Gastrocnemius medialis (tissue), 4 donors: ENCODE measurements around the gene SLC10A2. TPM values are rescaled to one million over a fixed set of nuclear protein-coding genes. Genes with fewer than 3 reads are reported as not detected.

Source experiments
- ATAC-seq, 2 donors: fragments of 150-250 bp; one replicate each; pipeline ENCODE4 v1.9.1; 2016
- DNase-seq, 2 donors: peaks; one replicate each; pipeline ENCODE4 v3.0.0-alpha.2; 2019
- H3K27ac ChIP-seq, 4 donors: fragments of 200-600 bp; sonication (generic); 1 replicate in 1 of 4; 2 replicates in 3 of 4; pipeline ENCODE4 v1.5.1; 2016 to 2018; ENCODE audit warnings: mild to moderate bottlenecking in 2 of 4, moderate library complexity in 1 of 4
- H3K27me3 ChIP-seq, 3 donors: fragments of 200-600 bp; sonication (generic) in 2 of 3; 1 replicate in 1 of 3; 2 replicates in 2 of 3; pipeline versions ENCODE4 v1.5.1 to v1.6.0; 2016 to 2019; ENCODE audit warnings: mild to moderate bottlenecking in 1 of 3, moderate library complexity in 1 of 3
- H3K36me3 ChIP-seq, 2 donors: fragments of 200-600 bp; sonication (generic) in 1 of 2; one replicate each; pipeline ENCODE4 v1.5.1; 2017 to 2018
- H3K4me1 ChIP-seq, 2 donors: fragments of 200-600 bp; sonication (generic) in 1 of 2; one replicate each; pipeline ENCODE4 v1.5.1; 2016 to 2017; ENCODE audit warnings: mild to moderate bottlenecking in 2 of 2
- H3K4me3 ChIP-seq, 4 donors: fragments of 200-600 bp; sonication (generic) in 3 of 4; 1 replicate in 1 of 4; 2 replicates in 3 of 4; pipeline ENCODE4 v1.5.1; 2016 to 2019; ENCODE audit warnings: mild to moderate bottlenecking in 2 of 4
- H3K9me3 ChIP-seq, 3 donors: fragments of 200-600 bp; sonication (generic) in 2 of 3; 1 replicate in 1 of 3; 2 replicates in 2 of 3; pipeline ENCODE4 v1.5.1; 2016 to 2019
- POLR2A ChIP-seq, 2 donors: fragments of 450-650 bp; IDR thresholded peaks; one replicate each; pipeline ENCODE4 v1.6.1; 2017; ENCODE audit warnings: antibody characterized with exemption in 2 of 2, mild to moderate bottlenecking in 2 of 2, moderate library complexity in 2 of 2
- in situ Hi-C, 4 donors: fragments of 200-750 bp; cut with MboI; loops; one replicate each; pipeline versions ENCODE4 v1.15.0 to v1.8.0; 2017; ENCODE audit warnings: low sequenced_read_pairs in 4 of 4
- intact Hi-C: fragments of 100-400 bp; cut with DNase I; formaldehyde crosslinking; loops from one replicate; pipeline ENCODE4 v1.15.1; 2023; ENCODE audit warnings: low total_unique reads
- total RNA-seq, 4 donors: library from RNA; depleted of rRNA; stranded (reverse); fragments of >200 nt; gene quantifications; one replicate each; pipeline versions ENCODE4 v1.1.0 to v1.2.3, GENCODE V29; 2016
- TF ChIP-seq, protein P1 (sequence below), 5 experiments: fragments of 450-650 bp in 3 of 5; fragments of 200-600 bp in 2 of 5; sonication (generic) in 2 of 5; IDR thresholded peaks in 4 of 5; conservative IDR thresholded peaks in 1 of 5; 1 replicate in 4 of 5; 2 replicates in 1 of 5; pipeline ENCODE4 v1.5.1; 2016 to 2019; ENCODE audit warnings: antibody characterized with exemption in 5 of 5, mild to moderate bottlenecking in 3 of 5, moderate library complexity in 3 of 5

The SLC10A2 gene
- total RNA-seq, 4 donors from 2014 or later = not detected

GRCh38 chr13:103012646-103013045 is 53.6 kb downstream of the SLC10A2 start:
- ATAC-seq (no peak), DNase-seq (no peak)
- no peaks in the 10 kb centered on the region for H3K36me3 ChIP-seq
- in situ Hi-C loops = no loop called here
- H3K27me3 ChIP-seq = no peaks in the 10 kb centered on the region
- intact Hi-C loops = no loop called here
- H3K27ac ChIP-seq = no peak overlapping the region
- H3K4me1 ChIP-seq = no peaks in the 10 kb centered on the region
- H3K4me3 ChIP-seq = no peak overlapping the region
- TF ChIP-seq, protein P1, sequence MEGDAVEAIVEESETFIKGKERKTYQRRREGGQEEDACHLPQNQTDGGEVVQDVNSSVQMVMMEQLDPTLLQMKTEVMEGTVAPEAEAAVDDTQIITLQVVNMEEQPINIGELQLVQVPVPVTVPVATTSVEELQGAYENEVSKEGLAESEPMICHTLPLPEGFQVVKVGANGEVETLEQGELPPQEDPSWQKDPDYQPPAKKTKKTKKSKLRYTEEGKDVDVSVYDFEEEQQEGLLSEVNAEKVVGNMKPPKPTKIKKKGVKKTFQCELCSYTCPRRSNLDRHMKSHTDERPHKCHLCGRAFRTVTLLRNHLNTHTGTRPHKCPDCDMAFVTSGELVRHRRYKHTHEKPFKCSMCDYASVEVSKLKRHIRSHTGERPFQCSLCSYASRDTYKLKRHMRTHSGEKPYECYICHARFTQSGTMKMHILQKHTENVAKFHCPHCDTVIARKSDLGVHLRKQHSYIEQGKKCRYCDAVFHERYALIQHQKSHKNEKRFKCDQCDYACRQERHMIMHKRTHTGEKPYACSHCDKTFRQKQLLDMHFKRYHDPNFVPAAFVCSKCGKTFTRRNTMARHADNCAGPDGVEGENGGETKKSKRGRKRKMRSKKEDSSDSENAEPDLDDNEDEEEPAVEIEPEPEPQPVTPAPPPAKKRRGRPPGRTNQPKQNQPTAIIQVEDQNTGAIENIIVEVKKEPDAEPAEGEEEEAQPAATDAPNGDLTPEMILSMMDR (IDR thresholded peaks at IDR 0.05 in 4 of 5, conservative IDR thresholded peaks at IDR 0.05 in 1 of 5) = no peak
- TF ChIP-seq POLR2A (IDR thresholded peaks at IDR 0.05) = no peak
- no peaks in the 10 kb centered on the region for H3K9me3 ChIP-seq

DNA sequence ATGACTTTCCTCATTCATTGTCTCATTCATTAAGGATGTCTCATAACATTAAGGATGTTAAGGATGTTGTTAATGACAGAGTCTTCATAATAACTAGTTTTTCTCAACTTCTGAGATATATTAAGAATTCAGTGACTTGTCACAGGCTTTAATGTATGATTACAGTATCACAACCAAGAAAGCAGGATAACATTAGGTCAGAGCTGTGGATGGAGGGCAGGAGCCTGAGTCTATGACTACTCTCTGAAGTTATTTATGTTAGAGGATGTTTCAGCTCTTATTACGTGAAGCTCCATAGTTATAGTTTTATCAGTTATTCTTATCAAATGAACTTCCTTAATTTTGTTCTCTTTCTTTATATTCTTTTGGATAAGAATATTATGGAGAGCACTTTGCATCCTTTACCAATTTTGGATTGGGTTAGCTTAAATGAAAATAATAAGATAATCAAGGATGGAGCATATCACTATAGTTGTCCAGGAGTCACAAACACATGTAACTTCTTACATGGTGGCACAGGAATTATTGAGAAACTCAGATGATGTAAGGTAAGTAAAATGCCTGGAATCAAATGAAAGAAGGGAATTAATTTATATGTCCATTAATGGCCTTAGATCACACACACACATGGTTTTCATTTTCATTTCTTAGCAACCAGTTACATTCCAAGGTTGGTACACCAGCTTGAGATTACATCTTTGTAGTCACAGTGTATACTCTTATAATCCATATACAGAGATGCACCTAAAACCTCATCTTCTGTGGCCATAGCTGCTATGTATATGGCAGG is 57.0 kb downstream of the SLC10A2 start:
- Histone ChIP-seq H3K4me3 (no peak overlapping the region), H3K27ac (no peak overlapping the region), H3K4me1 (no peaks in the 10 kb centered on the region), H3K27me3 (no peaks in the 10 kb centered on the region), H3K9me3 (no peaks in the 10 kb centered on the region), H3K36me3 (no peaks in the 10 kb centered on the region)
- intact Hi-C loops (no loop called here), in situ Hi-C loops (no loop called here)
- ATAC-seq (no peak), DNase-seq (no peak)
- TF ChIP-seq, protein P1 (IDR thresholded peaks at IDR 0.05 in 4 of 5, conservative IDR thresholded peaks at IDR 0.05 in 1 of 5) = no peak
- no peak for TF ChIP-seq POLR2A (IDR thresholded peaks at IDR 0.05)

GRCh38 chr13:103007427-103007762 is 58.8 kb downstream of the SLC10A2 start:
- TF ChIP-seq, protein P1 (IDR thresholded peaks at IDR 0.05 in 4 of 5, conservative IDR thresholded peaks at IDR 0.05 in 1 of 5) = no peak
- no peak for TF ChIP-seq POLR2A (IDR thresholded peaks at IDR 0.05)
- Histone ChIP-seq H3K9me3 (no peaks in the 10 kb centered on the region), H3K27me3 (no peaks in the 10 kb centered on the region), H3K4me1 (no peaks in the 10 kb centered on the region), H3K27ac (no peak overlapping the region), H3K4me3 (no peak overlapping the region), H3K36me3 (no peaks in the 10 kb centered on the region)
- ATAC-seq = no peak
- DNase-seq = no peak
- intact Hi-C loops = no loop called here
- in situ Hi-C loops = no loop called here

DNA sequence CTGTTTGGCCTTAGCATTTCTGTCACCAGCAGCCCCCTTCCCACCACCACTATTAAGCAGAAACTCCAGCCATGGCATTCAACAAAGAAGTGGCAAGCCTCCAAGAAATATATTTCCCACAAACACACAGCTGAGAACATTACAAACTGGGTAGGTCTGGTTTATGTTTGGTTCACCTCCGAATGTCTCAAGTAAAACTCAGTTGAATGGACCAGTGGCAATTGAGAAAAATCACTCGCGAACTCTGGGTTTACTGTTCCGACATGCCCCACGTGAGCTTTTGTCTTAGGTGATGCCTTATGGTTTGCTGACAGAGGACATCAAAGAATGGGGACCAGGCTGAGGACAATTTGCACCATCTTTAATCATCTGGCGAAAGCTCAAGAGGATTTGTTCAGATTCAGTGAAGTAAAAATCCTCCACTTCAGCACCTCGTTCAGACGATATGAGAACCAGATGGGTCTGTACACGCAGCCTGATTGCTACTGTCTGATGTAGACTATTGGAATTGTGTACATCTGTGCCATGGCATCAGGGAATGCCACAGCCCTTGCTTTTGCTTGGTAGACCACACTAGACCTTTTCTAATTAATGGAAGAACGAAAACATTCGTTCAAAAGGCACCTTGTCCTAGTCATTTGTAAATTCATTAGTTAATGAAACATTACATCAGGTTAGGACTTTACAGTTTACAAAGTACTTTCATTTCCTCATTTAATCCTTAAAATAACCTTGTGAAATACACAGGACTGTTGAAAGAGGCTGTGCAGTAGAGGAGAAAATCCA is 59.4 kb downstream of the SLC10A2 start:
- intact Hi-C loops (no loop called here), in situ Hi-C loops (no loop called here)
- Histone ChIP-seq H3K4me3 (no peak overlapping the region), H3K9me3 (no peaks in the 10 kb centered on the region), H3K4me1 (no peaks in the 10 kb centered on the region), H3K36me3 (no peaks in the 10 kb centered on the region), H3K27me3 (no peaks in the 10 kb centered on the region), H3K27ac (no peak overlapping the region)
- ATAC-seq (no peak), DNase-seq (no peak)
- TF ChIP-seq, protein P1 (IDR thresholded peaks at IDR 0.05 in 4 of 5, conservative IDR thresholded peaks at IDR 0.05 in 1 of 5) = no peak
- no peak for TF ChIP-seq POLR2A (IDR thresholded peaks at IDR 0.05)
